Endometrial microvascular endothelial cells (primary cell): Measurements from ENCODE around the gene ESRP2. TPM values are rescaled to one million over a fixed set of nuclear protein-coding genes. Genes with fewer than 3 reads are reported as not detected.

Experiments used
- in situ Hi-C: cut with HindIII; loops from 2 replicates; pipeline ENCODE4 v1.10.0; 2017; ENCODE audit warnings: low sequenced_read_pairs, low pct_unique_long_range_greater_than_20kb; ENCODE audit errors: inconsistent ontology term
- total RNA-seq: library from RNA; depleted of rRNA; stranded (reverse); fragments of >200 nt; gene quantifications from one replicate; pipeline ENCODE4 v1.2.3, GENCODE V29; 2015; ENCODE audit errors: inconsistent ontology term

ESRP2 gene
- total RNA-seq, 1 donor from 2014 or later = 0.19 TPM

GRCh38 chr16:68188170-68188569 lies 47.8 kb downstream of the ESRP2 start:
- in situ Hi-C loops = no loop called here

DNA sequence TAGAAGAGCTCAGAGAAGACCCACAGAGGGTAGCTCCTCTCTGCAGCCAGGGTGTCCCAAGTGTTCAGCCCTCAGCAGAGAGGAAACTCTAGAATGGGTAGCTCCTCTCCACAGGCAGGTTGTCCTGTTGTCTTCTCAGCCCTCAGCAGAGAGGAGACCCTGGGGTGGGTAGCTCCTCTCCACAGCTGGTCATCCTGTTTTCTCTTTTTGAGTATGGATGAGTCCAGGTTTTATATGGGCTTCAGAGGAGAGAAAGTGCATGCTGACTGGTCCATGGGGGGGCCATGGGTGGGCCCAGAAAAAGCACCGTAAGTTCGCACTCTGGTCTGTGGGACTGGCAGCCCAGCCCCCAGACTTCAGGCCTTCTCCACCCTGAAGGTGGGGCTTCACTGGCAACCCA lies 48.4 kb downstream of the ESRP2 start:
- in situ Hi-C loops = no loop called here

DNA sequence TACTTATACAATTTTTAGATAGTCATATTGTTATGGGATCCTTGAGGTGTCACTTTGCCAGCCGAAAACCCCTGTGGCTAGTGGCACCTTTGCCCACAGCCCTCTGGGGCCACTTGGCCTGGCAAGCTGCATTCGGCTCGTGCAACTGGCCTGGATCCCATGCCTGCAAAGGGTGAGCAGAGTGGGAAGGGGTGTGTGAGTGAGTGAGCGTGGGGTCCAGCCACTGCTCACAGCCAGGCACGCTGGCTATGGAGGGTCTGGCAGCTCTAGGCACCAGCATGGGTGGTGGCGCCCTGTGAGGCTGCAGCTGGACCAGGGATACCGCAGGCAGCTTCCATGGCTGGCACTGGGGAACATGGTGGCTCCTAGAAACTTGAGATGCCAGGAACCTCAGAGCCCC lies 49.0 kb downstream of the ESRP2 start:
- in situ Hi-C loops = no loop called here

- in situ Hi-C loops = no loop called here
These were observed 52.9 kb downstream of the ESRP2 start for GRCh38 chr16:68183046-68183445.

DNA sequence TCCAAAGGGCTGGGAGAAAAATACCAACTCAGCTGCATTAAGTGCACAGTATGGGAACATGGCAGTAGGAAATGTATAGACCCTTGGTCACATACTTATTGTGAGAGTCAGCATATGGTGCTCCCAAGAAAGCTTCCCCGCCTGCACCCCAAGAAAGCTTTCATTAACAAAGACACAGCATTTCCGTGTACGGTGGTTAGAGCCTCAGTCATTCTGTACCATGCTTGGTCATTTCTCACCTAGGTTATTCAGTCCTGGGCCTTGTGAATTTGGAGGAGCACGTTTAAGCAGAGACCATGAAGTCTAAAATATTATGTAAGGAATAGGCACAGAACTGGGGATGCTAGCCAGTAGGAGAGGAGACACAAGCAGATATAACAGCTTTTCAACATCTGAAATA lies 56.1 kb downstream of the ESRP2 start:
- in situ Hi-C loops = no loop called here

DNA sequence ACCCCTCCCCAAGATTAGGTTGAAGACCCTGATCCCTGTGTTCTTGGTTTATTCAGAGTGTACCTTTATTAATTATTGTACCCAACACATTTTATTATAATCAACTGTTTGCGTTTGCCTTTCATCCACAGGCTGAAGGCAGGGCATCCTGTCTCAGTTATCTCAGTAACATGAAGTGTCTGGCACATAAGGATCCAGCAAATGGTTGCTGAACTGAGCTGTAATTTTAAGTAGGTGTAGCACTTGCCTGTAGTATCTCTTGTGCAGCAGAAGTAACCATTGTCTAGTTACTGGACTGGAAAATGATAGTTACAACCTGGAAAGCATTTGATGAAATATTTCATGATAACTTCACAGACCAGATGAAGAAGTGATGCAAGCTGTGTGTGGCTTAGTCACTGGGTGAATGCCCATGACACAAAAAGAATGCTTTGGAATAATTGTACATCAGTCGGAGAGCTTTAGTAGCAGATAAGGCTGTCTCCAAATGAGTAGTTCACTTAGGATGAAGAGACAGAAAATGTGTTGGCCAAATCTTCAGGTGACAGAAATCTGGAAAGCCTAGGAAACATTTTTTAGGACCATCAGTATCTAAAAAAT lies 56.6 kb downstream of the ESRP2 start:
- in situ Hi-C loops = no loop called here

Other genes with a start within 250 kb of the ESRP2 start
- gene DPEP2, start 236.6 kb downstream of the ESRP2 start, total RNA-seq = not detected
- not detected for gene DPEP2NB, start 220.2 kb downstream of the ESRP2 start, total RNA-seq
- gene DDX28, start 212.9 kb downstream of the ESRP2 start, total RNA-seq = 8.8 TPM
- gene DUS2, start 212.8 kb downstream of the ESRP2 start, total RNA-seq = 32.6 TPM
- gene NFATC3, start 150.8 kb downstream of the ESRP2 start, total RNA-seq = 28.4 TPM
- gene PLA2G15, start 9.2 kb upstream of the ESRP2 start, total RNA-seq = 25.4 TPM
- gene SLC7A6, start 28.4 kb upstream of the ESRP2 start, total RNA-seq = 20.1 TPM
- gene SLC7A6OS, start 74.8 kb upstream of the ESRP2 start, total RNA-seq = 7.0 TPM
- 99.0 TPM for gene PRMT7, start 74.9 kb upstream of the ESRP2 start, total RNA-seq
- gene SMPD3, start 212.4 kb upstream of the ESRP2 start, total RNA-seq = not detected